Breast epithelium (tissue), 3 donors: Measurements from ENCODE around the gene C1QTNF8.

Source experiments
- CTCF ChIP-seq, 3 donors: fragments of 450-650 bp; IDR thresholded peaks; one replicate each; pipeline ENCODE4 v1.5.1; 2016 to 2017; ENCODE audit warnings: antibody characterized with exemption in 3 of 3, mild to moderate bottlenecking in 3 of 3, moderate library complexity in 3 of 3
- POLR2AphosphoS5 ChIP-seq, 3 donors: sonication (generic); formaldehyde crosslinking; IDR thresholded peaks; one replicate each; pipeline ENCODE4 v1.6.1; 2017; ENCODE audit warnings: antibody characterized with exemption in 3 of 3

DNA sequence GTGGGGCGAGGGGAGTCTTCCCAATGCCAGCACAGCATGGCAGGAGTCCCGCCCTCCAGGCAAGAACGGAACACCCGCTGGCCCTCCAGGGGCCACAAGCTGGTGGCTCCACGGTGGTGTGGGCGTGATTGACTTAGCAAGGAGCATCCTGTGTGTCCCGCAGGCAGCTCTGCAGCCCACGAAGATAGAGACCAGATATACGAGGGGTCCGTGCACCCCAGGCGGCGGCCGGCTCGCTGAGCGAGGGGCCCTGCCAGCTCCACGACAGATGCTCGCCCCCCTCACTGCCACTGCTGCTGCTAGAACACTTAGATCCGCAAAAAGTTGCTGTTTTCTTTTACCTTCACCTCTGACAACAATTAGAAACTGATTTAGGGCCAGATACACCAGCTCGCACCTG, 46.9 kb upstream of the C1QTNF8 start:
- TF ChIP-seq CTCF (IDR thresholded peaks at IDR 0.05) (no peak), POLR2AphosphoS5 (IDR thresholded peaks at IDR 0.05) (no peak)
